ENCODE data around the gene RUNDC3A.

DNA sequence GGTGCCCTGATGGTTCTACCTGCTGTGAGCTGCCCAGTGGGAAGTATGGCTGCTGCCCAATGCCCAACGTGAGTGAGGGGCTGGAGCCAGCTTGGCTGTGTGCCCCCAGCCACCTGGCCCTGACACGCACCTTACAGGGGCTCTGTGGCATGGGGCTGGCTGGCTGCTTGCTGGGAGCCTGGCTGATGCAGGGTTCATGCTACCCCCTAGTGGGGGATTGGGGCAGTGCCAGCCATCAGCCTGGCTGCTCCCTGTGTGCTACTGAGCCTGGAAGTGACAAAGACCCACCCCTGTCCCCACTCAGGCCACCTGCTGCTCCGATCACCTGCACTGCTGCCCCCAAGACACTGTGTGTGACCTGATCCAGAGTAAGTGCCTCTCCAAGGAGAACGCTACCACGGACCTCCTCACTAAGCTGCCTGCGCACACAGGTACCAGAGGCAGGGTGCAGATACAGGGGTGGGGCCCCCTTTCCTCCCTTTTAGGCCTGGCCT is 42.4 kb downstream of the RUNDC3A start:
- TF ChIP-seq, protein P1, sequence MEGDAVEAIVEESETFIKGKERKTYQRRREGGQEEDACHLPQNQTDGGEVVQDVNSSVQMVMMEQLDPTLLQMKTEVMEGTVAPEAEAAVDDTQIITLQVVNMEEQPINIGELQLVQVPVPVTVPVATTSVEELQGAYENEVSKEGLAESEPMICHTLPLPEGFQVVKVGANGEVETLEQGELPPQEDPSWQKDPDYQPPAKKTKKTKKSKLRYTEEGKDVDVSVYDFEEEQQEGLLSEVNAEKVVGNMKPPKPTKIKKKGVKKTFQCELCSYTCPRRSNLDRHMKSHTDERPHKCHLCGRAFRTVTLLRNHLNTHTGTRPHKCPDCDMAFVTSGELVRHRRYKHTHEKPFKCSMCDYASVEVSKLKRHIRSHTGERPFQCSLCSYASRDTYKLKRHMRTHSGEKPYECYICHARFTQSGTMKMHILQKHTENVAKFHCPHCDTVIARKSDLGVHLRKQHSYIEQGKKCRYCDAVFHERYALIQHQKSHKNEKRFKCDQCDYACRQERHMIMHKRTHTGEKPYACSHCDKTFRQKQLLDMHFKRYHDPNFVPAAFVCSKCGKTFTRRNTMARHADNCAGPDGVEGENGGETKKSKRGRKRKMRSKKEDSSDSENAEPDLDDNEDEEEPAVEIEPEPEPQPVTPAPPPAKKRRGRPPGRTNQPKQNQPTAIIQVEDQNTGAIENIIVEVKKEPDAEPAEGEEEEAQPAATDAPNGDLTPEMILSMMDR (IDR thresholded peaks at IDR 0.05), result peak in 3 of 4 experiments; percentile 49 to 75 (median 63)
- TF ChIP-seq POLR2A (IDR thresholded peaks at IDR 0.05), result no peak

Measured in gastroesophageal sphincter (tissue), 3 donors.